Loucy (cell line): ENCODE results near the gene SH3PXD2B.

ENCODE experiments used
- H2AFZ ChIP-seq: fragments of 200-600 bp; sonication (generic); 2 replicates; pipeline ENCODE4 v1.6.0; 2016; ENCODE audit warnings: antibody characterized with exemption, mild to moderate bottlenecking, low read length, moderate library complexity
- H3F3A ChIP-seq: fragments of 200-600 bp; 2 replicates; pipeline ENCODE4 v1.6.0; 2016; ENCODE audit warnings: antibody characterized with exemption, low read depth, mild to moderate bottlenecking
- H3K27me3 ChIP-seq: fragments of 200-600 bp; sonication (generic); 2 replicates; pipeline ENCODE4 v1.6.1; 2014; ENCODE audit warnings: low read length, mild to moderate bottlenecking; ENCODE audit not compliant: insufficient read depth, poor library complexity, severe bottlenecking
- H3K36me3 ChIP-seq: fragments of 200-600 bp; sonication (generic); 2 replicates; pipeline ENCODE4 v1.6.1; 2016; ENCODE audit warnings: low read length; ENCODE audit not compliant: insufficient read depth
- H3K4me1 ChIP-seq: fragments of 200-600 bp; sonication (generic); 2 replicates; pipeline ENCODE4 v1.5.1; 2014; ENCODE audit warnings: low read length, mild to moderate bottlenecking; ENCODE audit not compliant: insufficient read depth, poor library complexity, severe bottlenecking
- H3K4me2 ChIP-seq: fragments of 200-600 bp; sonication (generic); 2 replicates; pipeline ENCODE4 v1.6.0; 2014; ENCODE audit warnings: antibody characterized with exemption, low read length, low read depth, mild to moderate bottlenecking; ENCODE audit not compliant: poor library complexity, severe bottlenecking
- H3K4me3 ChIP-seq: fragments of 200-600 bp; sonication (generic); 2 replicates; pipeline ENCODE4 v1.5.1; 2014; ENCODE audit warnings: low read length, mild to moderate bottlenecking, mixed read lengths; ENCODE audit not compliant: poor library complexity, severe bottlenecking
- H3K79me2 ChIP-seq: fragments of 200-600 bp; sonication (generic); 2 replicates; pipeline ENCODE4 v1.6.1; 2014; ENCODE audit warnings: low read length; ENCODE audit not compliant: insufficient read depth
- H3K9ac ChIP-seq: fragments of 200-600 bp; sonication (generic); 2 replicates; pipeline ENCODE4 v1.6.0; 2014; ENCODE audit warnings: mild to moderate bottlenecking, low read depth, low read length, moderate library complexity; ENCODE audit not compliant: poor library complexity, severe bottlenecking
- H3K9me2 ChIP-seq: fragments of 200-600 bp; sonication (generic); replicated peaks from 2 replicates; pipeline ENCODE4 v1.6.1; 2016; ENCODE audit warnings: low read depth, low read length, mixed read lengths
- H3K9me3 ChIP-seq: fragments of 200-600 bp; sonication (generic); 2 replicates; pipeline ENCODE4 v1.6.1; 2014; ENCODE audit warnings: mild to moderate bottlenecking, antibody characterized with exemption, low read length, low read depth; ENCODE audit not compliant: insufficient read depth
- H4K20me1 ChIP-seq: fragments of 200-600 bp; sonication (generic); 2 replicates; pipeline ENCODE4 v1.6.0; 2014; ENCODE audit warnings: antibody characterized with exemption, low read length, mild to moderate bottlenecking; ENCODE audit not compliant: insufficient read depth, poor library complexity, severe bottlenecking
- EZH2phosphoT487 ChIP-seq: fragments of 200-600 bp; IDR thresholded peaks from 2 replicates; pipeline ENCODE4 v1.6.1; 2018; ENCODE audit warnings: antibody characterized with exemption, mild to moderate bottlenecking, moderate library complexity, borderline replicate concordance
- TF ChIP-seq, protein P1 (sequence below): fragments of 200-600 bp; sonication (generic); conservative IDR thresholded peaks from 2 replicates; pipeline ENCODE4 v1.5.1; 2014; ENCODE audit warnings: mild to moderate bottlenecking, antibody characterized with exemption, low read length

SH3PXD2B gene

GRCh38 chr5:172383191-172383802, 71.0 kb downstream of the SH3PXD2B start:
- Histone ChIP-seq H3K36me3 (no peaks in the 10 kb centered on the region), H3K9me3 (no peaks in the 10 kb centered on the region), H3K79me2 (no peaks in the 10 kb centered on the region), H4K20me1 (no peaks in the 10 kb centered on the region), H3K9me2 (no peaks in the 10 kb centered on the region), H2AFZ (no peak overlapping the region), H3K4me3 (no peak overlapping the region), H3F3A (no peaks in the 10 kb centered on the region), H3K4me1 (no peaks in the 10 kb centered on the region), H3K9ac (no peak overlapping the region), H3K27me3 (no peaks in the 10 kb centered on the region), H3K4me2 (no peak overlapping the region)
- TF ChIP-seq, protein P1, sequence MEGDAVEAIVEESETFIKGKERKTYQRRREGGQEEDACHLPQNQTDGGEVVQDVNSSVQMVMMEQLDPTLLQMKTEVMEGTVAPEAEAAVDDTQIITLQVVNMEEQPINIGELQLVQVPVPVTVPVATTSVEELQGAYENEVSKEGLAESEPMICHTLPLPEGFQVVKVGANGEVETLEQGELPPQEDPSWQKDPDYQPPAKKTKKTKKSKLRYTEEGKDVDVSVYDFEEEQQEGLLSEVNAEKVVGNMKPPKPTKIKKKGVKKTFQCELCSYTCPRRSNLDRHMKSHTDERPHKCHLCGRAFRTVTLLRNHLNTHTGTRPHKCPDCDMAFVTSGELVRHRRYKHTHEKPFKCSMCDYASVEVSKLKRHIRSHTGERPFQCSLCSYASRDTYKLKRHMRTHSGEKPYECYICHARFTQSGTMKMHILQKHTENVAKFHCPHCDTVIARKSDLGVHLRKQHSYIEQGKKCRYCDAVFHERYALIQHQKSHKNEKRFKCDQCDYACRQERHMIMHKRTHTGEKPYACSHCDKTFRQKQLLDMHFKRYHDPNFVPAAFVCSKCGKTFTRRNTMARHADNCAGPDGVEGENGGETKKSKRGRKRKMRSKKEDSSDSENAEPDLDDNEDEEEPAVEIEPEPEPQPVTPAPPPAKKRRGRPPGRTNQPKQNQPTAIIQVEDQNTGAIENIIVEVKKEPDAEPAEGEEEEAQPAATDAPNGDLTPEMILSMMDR = no peak

GRCh38 chr5:172380987-172381643, 73.2 kb downstream of the SH3PXD2B start:
- Histone ChIP-seq H3K27me3 (no peaks in the 10 kb centered on the region), H3K36me3 (no peaks in the 10 kb centered on the region), H3K4me3 (no peak overlapping the region), H2AFZ (no peak overlapping the region), H3K9ac (no peak overlapping the region), H4K20me1 (no peaks in the 10 kb centered on the region), H3F3A (no peaks in the 10 kb centered on the region), H3K4me2 (no peak overlapping the region), H3K9me2 (no peaks in the 10 kb centered on the region), H3K79me2 (no peaks in the 10 kb centered on the region), H3K4me1 (no peaks in the 10 kb centered on the region), H3K9me3 (no peaks in the 10 kb centered on the region)
- TF ChIP-seq EZH2phosphoT487 = no peak
- TF ChIP-seq, protein P1 = no peak

DNA sequence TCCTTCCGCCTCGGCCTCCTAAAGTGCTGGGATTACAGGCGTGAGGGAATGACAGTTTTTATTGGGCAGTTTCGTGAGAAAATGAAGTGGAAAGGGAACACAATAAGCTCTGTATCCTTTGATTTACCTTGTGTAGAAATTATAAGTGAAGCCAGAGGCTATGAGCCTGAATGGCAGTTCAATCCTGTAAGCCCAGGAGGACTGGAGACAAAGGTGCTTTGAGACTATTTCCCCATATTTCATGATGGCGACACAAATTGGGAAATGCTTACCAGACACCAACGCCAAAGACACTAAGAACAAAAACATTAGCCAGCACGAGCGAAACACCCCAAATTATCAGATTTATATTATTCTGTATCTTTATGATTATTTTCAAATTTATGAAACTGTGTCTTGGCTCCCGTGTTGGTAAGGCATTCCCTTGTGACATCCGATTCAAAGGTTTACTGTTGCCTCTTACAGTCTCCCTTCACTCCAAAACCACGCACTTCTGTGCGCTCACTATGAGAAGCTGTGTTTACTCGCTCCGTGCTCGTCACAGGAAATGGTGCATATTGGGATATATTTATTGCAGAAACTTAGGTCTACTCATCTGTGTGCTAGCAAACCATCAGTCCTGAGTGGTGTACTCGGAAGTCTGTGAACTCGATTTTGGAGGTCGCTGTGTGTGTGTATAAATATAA, 73.9 kb downstream of the SH3PXD2B start:
- no peak overlapping the region for H3K4me2 ChIP-seq

More for the DNA sequence above, 73.9 kb downstream of the SH3PXD2B start:
- no peak overlapping the region for H3K4me3 ChIP-seq
- TF ChIP-seq EZH2phosphoT487 = no peak
- TF ChIP-seq, protein P1 = no peak
- no peak overlapping the region for H2AFZ ChIP-seq
- H3K4me1 ChIP-seq = no peaks in the 10 kb centered on the region
- no peaks in the 10 kb centered on the region for H3K9me2 ChIP-seq
- H3F3A ChIP-seq = no peaks in the 10 kb centered on the region
- H3K9me3 ChIP-seq = no peaks in the 10 kb centered on the region
- H3K9ac ChIP-seq = no peak overlapping the region
- no peaks in the 10 kb centered on the region for H3K79me2 ChIP-seq
- no peaks in the 10 kb centered on the region for H3K36me3 ChIP-seq
- H3K27me3 ChIP-seq = no peaks in the 10 kb centered on the region
- no peaks in the 10 kb centered on the region for H4K20me1 ChIP-seq
